Activated CD4-positive, alpha-beta T cell treated with anti-CD3 and anti-CD28 coated beads, Interleukin-2, amount 10 ng/mL, durations not matched to agents 24 days and 14 days (primary cell): ENCODE measurements around the gene NCOA1. TPM values are rescaled to one million over a fixed set of nuclear protein-coding genes. Genes with fewer than 3 reads are reported as not detected.
"Not testable (repeated sequence)": the region's sequence is repeated elsewhere in the genome, so short reads cannot be mapped to it uniquely, and the experiment has no call there.

Experiments
- DNase-seq: peaks from one replicate; pipeline ENCODE4 v3.0.0; 2022
- H3K27ac Mint-ChIP-seq: one replicate; pipeline ENCODE4 v1.8.0; 2022; ENCODE audit warnings: mild to moderate bottlenecking, mixed read lengths
- H3K27me3 Mint-ChIP-seq: one replicate; pipeline ENCODE4 v1.8.0; 2022; ENCODE audit warnings: mixed read lengths
- H3K36me3 Mint-ChIP-seq: one replicate; pipeline ENCODE4 v1.8.0; 2022; ENCODE audit warnings: low read depth, mild to moderate bottlenecking, mixed read lengths
- H3K4me1 Mint-ChIP-seq: one replicate; pipeline ENCODE4 v1.8.0; 2021; ENCODE audit warnings: mixed read lengths
- H3K4me3 Mint-ChIP-seq: one replicate; pipeline ENCODE4 v1.8.0; 2022; ENCODE audit warnings: mild to moderate bottlenecking, moderate library complexity, mixed read lengths
- H3K9me3 Mint-ChIP-seq: one replicate; pipeline ENCODE4 v1.8.0; 2021; ENCODE audit warnings: mixed read lengths
- intact Hi-C: fragments of 100-400 bp; cut with micrococcal nuclease; formaldehyde crosslinking; loops from one replicate; pipeline ENCODE4 v1.15.1; 2023
- total RNA-seq: library from RNA; stranded (reverse); gene quantifications from 2 replicates; pipeline ENCODE4 v1.2.3, GENCODE V29; 2022

Gene NCOA1
- total RNA-seq, 1 donor from 2014 or later = 25.9 TPM

DNA sequence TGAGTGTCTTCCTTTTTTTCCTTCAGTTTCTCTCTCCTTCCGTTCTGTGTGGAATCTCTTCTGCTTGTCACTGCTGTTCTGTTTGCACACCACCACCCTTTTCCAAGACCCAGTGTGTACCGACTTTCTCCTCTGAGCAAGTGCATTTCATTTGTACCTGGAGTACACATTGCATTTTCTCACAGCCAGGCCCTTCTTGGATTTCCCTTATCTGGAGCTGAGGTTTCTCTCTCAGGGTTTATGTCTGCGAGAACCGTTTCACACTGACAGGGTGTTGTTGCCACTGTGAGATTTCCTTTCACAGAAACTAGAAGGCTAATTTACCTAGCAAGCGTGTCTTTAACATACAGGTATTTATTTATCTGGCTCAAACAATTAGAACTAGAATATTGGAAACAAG is 26.2 kb downstream of the NCOA1 start:
- intact Hi-C loops = no loop called here
- Mint-ChIP-seq H3K9me3 (peaks cover 2% of the 10 kb centered on the region), H3K36me3 (peaks cover 1% of the 10 kb centered on the region), H3K27ac (no peak overlapping the region), H3K27me3 (no peaks in the 10 kb centered on the region), H3K4me3 (no peak overlapping the region), H3K4me1 (peaks cover 31% of the 10 kb centered on the region)
- no peak for DNase-seq

DNA sequence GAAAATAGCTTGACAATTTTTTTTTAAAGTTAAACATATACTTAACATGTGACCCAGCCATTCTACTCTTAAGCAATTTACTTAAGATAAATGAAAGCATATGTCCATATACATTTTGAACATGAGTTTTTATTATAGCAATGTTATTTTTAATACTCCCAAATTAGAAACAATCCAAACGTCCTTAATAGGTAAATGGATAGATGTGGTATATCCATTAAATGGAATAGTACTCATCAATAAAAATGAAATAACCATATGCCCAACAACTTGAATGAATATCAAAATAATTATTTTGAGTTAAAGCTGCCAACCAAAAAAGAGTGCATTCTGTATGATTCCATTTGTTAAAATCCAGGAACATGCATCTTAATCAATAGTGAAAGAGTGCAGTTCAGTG is 29.1 kb downstream of the NCOA1 start:
- Mint-ChIP-seq H3K27me3 (no peaks in the 10 kb centered on the region), H3K27ac (no peak overlapping the region), H3K4me3 (no peak overlapping the region), H3K36me3 (peaks cover 10% of the 10 kb centered on the region), H3K9me3 (peaks cover 6% of the 10 kb centered on the region), H3K4me1 (peaks cover 32% of the 10 kb centered on the region)
- intact Hi-C loops = no loop called here
- DNase-seq = no peak

DNA sequence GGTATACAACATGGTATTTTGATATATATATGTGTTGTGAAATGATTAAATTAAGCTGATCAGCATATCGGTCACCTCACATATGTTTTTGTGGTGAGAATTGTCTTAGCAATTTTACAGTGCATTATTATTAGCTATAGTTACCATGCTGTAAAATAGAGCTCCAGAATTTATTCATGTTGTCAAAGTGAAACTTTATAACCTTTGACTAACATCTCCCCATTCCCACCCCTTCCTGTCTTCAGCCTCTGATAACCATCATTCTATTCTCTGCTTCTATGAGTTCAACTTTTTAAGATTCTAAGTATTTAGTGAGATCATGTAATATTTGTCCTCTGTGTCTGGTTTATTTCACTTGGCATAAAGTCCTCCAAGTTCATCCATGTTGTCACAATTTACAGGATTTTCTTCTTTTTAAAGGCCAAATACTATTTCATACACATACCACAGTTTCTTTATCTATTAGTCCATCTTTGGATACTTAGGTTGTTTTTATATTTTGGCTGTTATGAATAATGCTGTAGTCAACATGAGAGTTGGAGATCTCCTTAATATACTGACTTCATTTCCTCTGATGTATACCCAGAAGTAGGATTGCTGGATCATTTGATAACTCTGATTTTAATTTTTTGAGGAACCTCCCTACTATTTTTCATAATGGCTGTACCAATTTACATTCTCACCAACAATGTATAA is 30.3 kb downstream of the NCOA1 start:
- Mint-ChIP-seq H3K27ac (peak overlapping the region; percentile 87), H3K36me3 (peaks cover 11% of the 10 kb centered on the region), H3K27me3 (no peaks in the 10 kb centered on the region), H3K4me1 (peaks cover 31% of the 10 kb centered on the region), H3K9me3 (peaks cover 6% of the 10 kb centered on the region), H3K4me3 (peak overlapping the region; percentile 74)
- intact Hi-C loops = loop anchor here (1.0 kb wide), 1 partner anchor 30 kb away; the partner anchor contains the start of gene NCOA1
- no peak for DNase-seq

DNA sequence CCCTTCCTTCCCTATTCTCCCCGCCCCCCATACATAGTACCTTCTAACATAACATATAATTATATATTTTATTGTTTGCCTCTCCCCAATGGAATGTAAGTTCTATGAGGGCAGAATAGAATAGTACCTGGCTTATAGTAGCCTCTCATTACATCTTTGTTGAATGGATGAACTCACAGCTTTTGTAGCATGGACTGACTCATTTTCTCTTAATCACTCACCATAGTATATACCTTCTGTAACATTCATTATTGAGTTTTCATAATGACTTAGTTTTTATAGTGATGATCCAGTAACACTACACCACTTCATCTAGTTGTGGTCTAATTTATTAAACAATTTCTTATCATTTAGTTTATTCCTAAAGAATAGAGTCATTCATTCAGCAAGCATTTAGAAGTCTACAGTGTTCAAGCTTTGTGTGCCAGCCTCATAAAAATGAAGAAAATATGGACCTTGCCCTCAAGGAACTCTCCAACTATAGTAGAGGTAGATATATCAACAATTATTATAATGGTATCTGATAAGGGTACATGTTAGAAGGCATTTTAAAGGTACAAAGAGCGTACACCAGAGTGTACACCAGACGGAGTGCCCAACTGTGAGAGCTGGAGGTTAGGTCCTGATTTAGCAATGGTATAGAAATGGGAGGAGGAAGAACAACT is 31.1 kb downstream of the NCOA1 start:
- H3K27ac Mint-ChIP-seq = peak overlapping the region; percentile 87
- intact Hi-C loops = loop anchor here (1.0 kb wide), 2 partner anchors 31 to 55 kb away; partner anchors contain the start of gene NCOA1
- H3K4me3 Mint-ChIP-seq = peak overlapping the region; percentile 74

DNA sequence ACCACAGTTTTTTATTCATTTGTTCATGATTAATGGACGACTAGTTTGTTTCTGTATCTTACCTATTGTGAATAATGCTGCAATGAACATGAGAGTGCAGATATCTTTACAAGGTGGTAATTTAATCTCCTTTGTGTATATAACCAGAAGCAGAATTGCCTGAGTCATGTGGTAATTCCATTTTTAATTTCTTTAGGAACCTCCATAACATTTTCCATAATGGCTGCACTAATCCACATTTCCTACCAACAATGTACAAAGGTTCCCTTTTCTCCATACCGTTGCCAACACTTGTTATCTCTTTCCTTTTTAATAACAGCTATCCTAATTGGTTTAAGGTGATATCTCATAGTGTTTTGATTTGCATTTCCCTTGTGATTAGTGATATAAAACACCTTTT is 36.5 kb downstream of the NCOA1 start:
- H3K27ac Mint-ChIP-seq = no peak overlapping the region
- peaks cover 15% of the 10 kb centered on the region for H3K36me3 Mint-ChIP-seq
- no peak overlapping the region for H3K4me3 Mint-ChIP-seq
- H3K27me3 Mint-ChIP-seq = no peaks in the 10 kb centered on the region
- peaks cover 3% of the 10 kb centered on the region for H3K4me1 Mint-ChIP-seq
- intact Hi-C loops = no loop called here
- peaks cover 11% of the 10 kb centered on the region for H3K9me3 Mint-ChIP-seq
- no peak for DNase-seq

More for the DNA sequence above, 31.1 kb downstream of the NCOA1 start:
- peaks cover 30% of the 10 kb centered on the region for H3K4me1 Mint-ChIP-seq
- peaks cover 11% of the 10 kb centered on the region for H3K36me3 Mint-ChIP-seq
- DNase-seq = no peak
- H3K27me3 Mint-ChIP-seq = no peaks in the 10 kb centered on the region
- peaks cover 6% of the 10 kb centered on the region for H3K9me3 Mint-ChIP-seq

DNA sequence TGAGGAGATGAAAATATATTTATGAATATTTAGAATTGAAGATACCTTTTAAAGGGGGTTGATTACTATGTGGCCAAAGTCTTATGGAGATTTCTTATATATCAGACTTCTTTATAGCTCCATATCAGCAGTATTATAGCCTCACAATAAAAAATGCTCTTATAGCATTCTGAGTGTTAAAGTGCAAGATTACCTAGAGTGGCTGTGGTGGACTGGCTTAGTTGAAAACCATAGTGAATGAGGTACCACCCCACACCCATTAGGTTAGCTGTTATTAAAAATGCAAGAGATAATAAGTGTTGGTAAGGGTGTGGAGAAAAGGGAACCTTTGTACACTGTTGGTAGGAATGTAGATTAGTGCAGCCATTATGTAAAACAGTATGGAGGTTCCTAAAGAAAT is 39.7 kb downstream of the NCOA1 start:
- Mint-ChIP-seq H3K27me3 (no peaks in the 10 kb centered on the region), H3K9me3 (peaks cover 26% of the 10 kb centered on the region), H3K36me3 (peaks cover 21% of the 10 kb centered on the region), H3K4me1 (peaks cover 5% of the 10 kb centered on the region), H3K27ac (no peak overlapping the region), H3K4me3 (no peak overlapping the region)
- DNase-seq = no peak
- intact Hi-C loops = no loop called here

DNA sequence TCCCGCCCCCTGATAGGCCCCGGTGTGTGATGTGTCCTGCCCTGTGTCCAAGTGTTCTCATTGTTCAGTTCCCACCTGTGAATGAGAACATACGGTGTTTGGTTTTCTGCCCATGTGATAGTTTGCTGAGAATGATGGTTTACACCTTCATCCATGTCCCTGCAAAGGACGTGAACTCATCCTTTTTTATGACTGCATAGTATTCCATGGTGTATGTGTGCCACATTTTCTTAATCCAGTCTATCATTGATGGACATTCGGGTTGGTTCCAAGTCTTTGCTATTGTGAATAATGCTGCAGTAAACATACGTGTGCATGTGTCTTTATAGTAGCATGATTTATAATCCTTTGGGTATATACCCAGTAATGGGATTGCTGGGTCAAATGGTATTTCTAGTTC is 40.6 kb downstream of the NCOA1 start:
- H3K36me3 Mint-ChIP-seq = peaks cover 24% of the 10 kb centered on the region
- H3K27ac Mint-ChIP-seq, H3K4me1 Mint-ChIP-seq, H3K4me3 Mint-ChIP-seq, H3K27me3 Mint-ChIP-seq, intact Hi-C loops, DNase-seq: not testable (repeated sequence)
- peaks cover 30% of the 10 kb centered on the region for H3K9me3 Mint-ChIP-seq

DNA sequence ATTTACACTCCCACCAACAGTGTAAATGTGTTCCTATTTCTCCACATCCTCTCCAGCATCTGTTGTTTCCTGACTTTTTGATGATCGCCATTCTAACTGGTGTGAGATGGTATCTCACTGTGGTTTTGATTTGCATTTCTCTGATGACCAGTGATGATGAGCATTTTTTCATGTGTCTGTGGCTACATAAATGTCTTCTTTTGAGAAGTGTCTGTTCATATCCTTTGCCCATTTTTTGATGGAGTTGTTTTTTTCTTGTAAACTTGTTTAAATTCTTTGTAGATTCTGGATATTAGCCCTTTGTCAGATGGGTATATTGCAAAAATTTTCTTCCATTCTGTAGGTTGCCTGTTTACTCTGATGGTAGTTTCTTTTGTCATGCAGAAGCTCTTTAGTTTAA is 41.0 kb downstream of the NCOA1 start:
- H3K27me3 Mint-ChIP-seq, H3K27ac Mint-ChIP-seq, H3K4me1 Mint-ChIP-seq, DNase-seq, H3K4me3 Mint-ChIP-seq, intact Hi-C loops: not testable (repeated sequence)
- Mint-ChIP-seq H3K9me3 (peaks cover 30% of the 10 kb centered on the region), H3K36me3 (peaks cover 25% of the 10 kb centered on the region)

DNA sequence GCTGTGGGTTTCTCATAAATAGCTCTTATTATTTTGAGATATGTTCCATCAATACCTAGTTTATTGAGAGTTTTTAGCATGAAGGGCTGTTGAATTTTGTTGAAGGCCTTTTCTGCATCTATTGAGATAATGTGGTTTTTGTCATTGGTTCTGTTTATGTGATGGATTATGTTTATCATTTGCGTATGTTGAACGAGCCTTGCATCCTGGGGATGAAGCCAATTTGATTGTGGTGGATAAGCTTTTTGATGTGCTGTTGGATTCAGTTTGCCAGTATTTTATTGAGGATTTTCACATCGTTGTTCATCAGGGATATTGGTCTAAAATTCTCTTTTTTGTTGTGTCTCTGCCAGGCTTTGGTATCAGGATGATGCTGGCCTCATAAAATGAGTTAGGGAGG is 42.5 kb downstream of the NCOA1 start:
- H3K9me3 Mint-ChIP-seq = peaks cover 31% of the 10 kb centered on the region
- H3K4me3 Mint-ChIP-seq, H3K27me3 Mint-ChIP-seq, DNase-seq, intact Hi-C loops, H3K4me1 Mint-ChIP-seq, H3K27ac Mint-ChIP-seq: not testable (repeated sequence)
- H3K36me3 Mint-ChIP-seq = peaks cover 26% of the 10 kb centered on the region

DNA sequence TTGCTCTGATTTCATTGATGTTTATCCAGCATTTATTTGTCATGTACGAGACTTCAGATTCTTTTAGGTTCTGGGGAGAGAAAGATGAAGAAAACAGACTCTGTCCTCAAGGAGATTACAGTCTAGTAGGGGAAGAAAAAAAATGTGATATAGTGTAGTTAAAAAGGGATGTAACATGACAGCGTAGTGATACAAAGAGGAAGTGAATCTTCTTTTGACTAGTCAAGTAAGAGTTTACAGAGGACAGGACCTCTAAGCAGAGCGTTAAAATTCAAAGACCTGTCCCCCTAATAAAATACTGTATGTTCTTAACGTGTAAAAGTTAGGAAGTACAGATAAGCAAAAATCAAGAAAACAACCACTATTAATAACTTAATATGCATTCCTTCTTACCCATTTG is 47.7 kb downstream of the NCOA1 start:
- no peak for DNase-seq
- Mint-ChIP-seq H3K36me3 (peaks cover 23% of the 10 kb centered on the region), H3K9me3 (peaks cover 34% of the 10 kb centered on the region), H3K27ac (no peak overlapping the region), H3K4me3 (no peak overlapping the region), H3K27me3 (no peaks in the 10 kb centered on the region), H3K4me1 (peaks cover 10% of the 10 kb centered on the region)
- intact Hi-C loops = no loop called here

DNA sequence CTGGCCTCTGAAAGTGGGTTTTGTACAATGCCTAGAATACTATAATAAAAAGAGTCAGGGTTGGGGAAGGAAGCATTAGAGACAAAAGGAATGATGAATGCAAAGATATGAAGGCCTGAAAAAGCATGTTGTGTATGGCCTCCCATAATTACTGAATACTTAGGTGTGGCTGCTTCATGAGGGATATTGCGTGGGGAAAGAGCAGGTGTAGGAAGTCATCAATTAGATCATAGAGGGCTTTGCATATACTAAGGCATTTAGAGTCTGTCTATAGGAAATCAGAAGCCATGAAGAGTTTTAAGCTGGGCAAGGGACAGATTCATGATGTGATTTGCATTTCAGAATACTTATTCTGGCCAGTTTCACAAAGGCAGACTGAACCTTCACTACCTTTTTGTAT is 48.2 kb downstream of the NCOA1 start:
- Mint-ChIP-seq H3K27me3 (no peaks in the 10 kb centered on the region), H3K36me3 (peaks cover 28% of the 10 kb centered on the region), H3K4me1 (peaks cover 14% of the 10 kb centered on the region), H3K27ac (no peak overlapping the region), H3K4me3 (no peak overlapping the region), H3K9me3 (peaks cover 38% of the 10 kb centered on the region)
- intact Hi-C loops = no loop called here
- no peak for DNase-seq

DNA sequence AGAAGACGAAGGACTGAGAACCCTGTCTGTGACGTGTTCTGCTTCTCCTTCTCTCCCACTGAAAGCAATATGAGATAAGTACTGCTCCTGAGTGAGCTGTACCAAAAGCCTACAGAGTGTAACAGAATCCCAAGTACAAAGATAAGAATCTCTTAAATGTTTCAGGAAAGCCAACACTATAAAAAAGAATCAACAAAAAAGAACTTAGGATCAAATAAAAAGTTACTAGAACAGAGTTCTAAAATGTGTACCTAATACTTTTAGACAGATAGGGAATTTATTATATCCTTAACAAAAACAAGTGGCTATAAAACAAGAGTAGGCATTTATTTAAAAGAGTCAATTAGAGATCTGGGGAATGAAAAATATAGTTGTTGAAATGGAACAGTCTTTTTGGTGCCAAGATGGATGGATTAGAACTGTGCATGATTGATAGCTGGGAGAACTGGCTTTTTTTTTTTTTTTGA is 49.0 kb downstream of the NCOA1 start:
- H3K4me1 Mint-ChIP-seq = peaks cover 16% of the 10 kb centered on the region
- DNase-seq = no peak
- H3K36me3 Mint-ChIP-seq = peaks cover 27% of the 10 kb centered on the region
- peaks cover 33% of the 10 kb centered on the region for H3K9me3 Mint-ChIP-seq
- no peaks in the 10 kb centered on the region for H3K27me3 Mint-ChIP-seq
- H3K27ac Mint-ChIP-seq = no peak overlapping the region
- no peak overlapping the region for H3K4me3 Mint-ChIP-seq
- intact Hi-C loops = no loop called here

DNA sequence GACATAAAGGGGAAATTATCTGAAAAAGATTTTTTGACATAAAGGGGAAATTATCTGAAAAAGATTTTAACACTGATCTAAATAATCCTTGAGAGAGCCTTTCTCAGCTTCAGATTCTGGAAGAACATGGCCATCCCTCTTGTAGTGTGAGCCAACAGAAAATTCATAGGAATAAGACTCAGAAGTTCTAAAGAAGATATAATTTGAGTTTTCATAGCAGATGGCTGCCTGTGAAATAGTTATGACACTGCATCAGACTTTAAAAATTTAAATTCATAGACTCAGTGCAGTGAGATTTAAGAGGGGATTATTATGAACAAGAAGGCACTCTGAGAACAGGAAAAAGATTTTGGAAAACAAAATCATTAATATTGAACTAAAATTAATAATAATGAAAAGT is 50.6 kb downstream of the NCOA1 start:
- Mint-ChIP-seq H3K4me3 (no peak overlapping the region), H3K27me3 (no peaks in the 10 kb centered on the region), H3K4me1 (peaks cover 17% of the 10 kb centered on the region), H3K36me3 (peaks cover 24% of the 10 kb centered on the region), H3K9me3 (peaks cover 23% of the 10 kb centered on the region), H3K27ac (no peak overlapping the region)
- no peak for DNase-seq
- intact Hi-C loops = no loop called here

DNA sequence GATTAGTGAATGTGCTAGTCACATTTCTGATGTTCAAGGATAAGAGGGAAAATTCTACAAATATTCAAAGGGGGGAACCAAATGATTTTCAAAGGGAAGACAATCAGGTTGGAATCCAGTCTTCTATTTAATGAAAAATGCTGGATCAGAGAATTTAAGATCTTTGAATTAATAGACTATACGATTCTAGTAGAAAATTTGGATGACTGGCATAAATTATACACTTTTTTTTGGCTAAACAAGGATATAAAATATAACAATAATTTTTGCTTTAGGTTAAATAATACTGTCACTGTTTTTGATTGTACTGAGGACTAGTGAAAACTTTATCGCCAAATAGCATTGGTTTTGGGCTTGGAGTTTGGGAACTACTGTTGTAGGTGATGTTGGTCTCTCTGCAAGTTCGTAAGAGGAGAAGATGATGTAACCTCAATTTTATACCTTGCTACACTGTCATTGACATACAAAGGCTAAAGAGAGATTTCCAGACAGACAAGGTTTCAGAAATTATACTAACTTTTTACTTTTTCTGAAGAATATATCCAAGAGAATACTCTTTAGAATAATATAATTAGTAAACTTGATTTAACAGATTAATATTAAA is 51.3 kb downstream of the NCOA1 start:
- H3K27ac Mint-ChIP-seq = no peak overlapping the region
- no peak for DNase-seq
- no peaks in the 10 kb centered on the region for H3K27me3 Mint-ChIP-seq
- no peak overlapping the region for H3K4me3 Mint-ChIP-seq
- H3K36me3 Mint-ChIP-seq = peaks cover 22% of the 10 kb centered on the region
- H3K9me3 Mint-ChIP-seq = peaks cover 23% of the 10 kb centered on the region
- peaks cover 17% of the 10 kb centered on the region for H3K4me1 Mint-ChIP-seq
- intact Hi-C loops = no loop called here
